OCI-LY3 (cell line): ENCODE measurements around the gene CLDN9.

Experiments used
- CTCF ChIP-seq: fragments of 200-600, 300-600 bp; sonication (generic); IDR thresholded peaks from 2 replicates; pipeline ENCODE4 v1.5.1; 2014; ENCODE audit warnings: antibody characterized with exemption, low read length, low read depth
- EZH2phosphoT487 ChIP-seq: fragments of 200-600 bp; shearing (Covaris generic); IDR thresholded peaks from 2 replicates; pipeline ENCODE4 v1.6.1; 2018; ENCODE audit warnings: antibody characterized with exemption, mixed run types, low read depth

GRCh38 chr16:3008690-3009037 lies 4.1 kb upstream of the CLDN9 start:
- no peak for TF ChIP-seq CTCF
- no peak for TF ChIP-seq EZH2phosphoT487
